Uterus (tissue), 4 donors: ENCODE data around the gene TFEB. TPM values are rescaled to one million over a fixed set of nuclear protein-coding genes. Genes with fewer than 3 reads are reported as not detected.

Source experiments
- DNase-seq, 2 donors: peaks; one replicate each; pipeline ENCODE4 v3.0.0-alpha.2; 2019 to 2020
- H3K27ac ChIP-seq, 2 donors: fragments of 200-600 bp; sonication (generic); 1 replicate in 1 of 2; 2 replicates in 1 of 2; pipeline ENCODE4 v1.5.1; 2016 to 2018
- H3K27me3 ChIP-seq, 2 donors: fragments of 200-600 bp; sonication (generic); one replicate each; pipeline ENCODE4 v1.5.1; 2018 to 2019; ENCODE audit warnings: control low read depth in 1 of 2
- H3K36me3 ChIP-seq, 2 donors: fragments of 200-600 bp; sonication (generic); one replicate each; pipeline ENCODE4 v1.5.1; 2019; ENCODE audit warnings: control low read depth in 1 of 2
- H3K4me1 ChIP-seq, 2 donors: fragments of 200-600 bp; sonication (generic); one replicate each; pipeline ENCODE4 v1.5.1; 2018 to 2019; ENCODE audit warnings: control low read depth in 1 of 2
- H3K4me3 ChIP-seq, 2 donors: fragments of 200-600 bp; sonication (generic); 1 replicate in 1 of 2; 2 replicates in 1 of 2; pipeline ENCODE4 v1.5.1; 2018 to 2019; ENCODE audit warnings: mild to moderate bottlenecking in 1 of 2
- H3K9me3 ChIP-seq, 2 donors: fragments of 200-600 bp; sonication (generic); one replicate each; pipeline ENCODE4 v1.5.1; 2019; ENCODE audit warnings: control low read depth in 1 of 2
- POLR2A ChIP-seq, 2 donors: fragments of 450-650 bp; IDR thresholded peaks; one replicate each; pipeline ENCODE4 v1.6.1; 2016; ENCODE audit warnings: antibody characterized with exemption in 2 of 2, mild to moderate bottlenecking in 1 of 2, moderate library complexity in 1 of 2
- intact Hi-C: fragments of 100-400 bp; cut with DNase I; formaldehyde crosslinking; loops from one replicate; pipeline ENCODE4 v1.15.1; 2023; ENCODE audit warnings: low total_unique reads
- total RNA-seq, 4 donors: library from RNA; depleted of rRNA in 3 of 4; stranded (reverse); fragments of >200 nt in 3 of 4; gene quantifications; one replicate each; pipeline versions ENCODE4 v1.1.0 to v1.2.4, GENCODE V29; 2014 to 2023
- TF ChIP-seq, protein P1 (sequence below), 4 experiments: fragments of 200-600 bp in 2 of 4; fragments of 450-650 bp in 2 of 4; sonication (generic) in 2 of 4; IDR thresholded peaks; one replicate each; pipeline ENCODE4 v1.5.1; 2016 to 2019; ENCODE audit warnings: antibody characterized with exemption in 4 of 4, mild to moderate bottlenecking in 2 of 4, moderate library complexity in 1 of 4
- donor health status: DM: yes; HTN: yes; CAD: no.

Gene TFEB
- total RNA-seq, 4 donors from 2014 or later = 8.8 to 31.7 (median 17.0) TPM

DNA sequence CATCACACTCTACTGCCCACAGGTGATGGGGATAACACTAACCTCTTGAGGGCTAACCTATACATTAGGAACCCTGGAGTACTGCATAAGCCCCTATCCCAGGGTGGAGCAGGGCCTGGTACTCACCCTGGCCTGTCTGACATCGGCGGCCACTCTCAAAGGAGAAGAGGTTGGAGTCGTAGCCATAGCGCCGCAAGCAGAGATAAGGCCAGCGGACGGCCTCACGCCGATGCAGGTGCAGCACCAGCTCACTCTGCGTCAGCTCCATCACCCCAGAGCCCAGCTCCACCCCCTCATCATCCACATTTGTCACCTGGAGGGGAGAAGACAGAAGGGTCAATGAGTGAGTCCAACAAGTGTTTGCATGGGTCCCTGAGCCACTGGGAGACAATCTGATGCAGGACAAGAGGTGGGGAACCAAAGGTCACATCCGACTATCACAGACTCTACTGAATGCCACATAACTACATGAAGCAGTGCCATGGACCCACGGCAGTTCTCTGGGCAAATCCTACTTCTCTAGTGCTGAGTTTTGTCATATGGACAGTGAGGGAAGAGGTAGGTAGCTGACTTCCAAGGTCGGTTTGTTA, 40.0 kb upstream of the TFEB start:
- DNase-seq = no peak
- Histone ChIP-seq H3K27me3 (no peaks in the 10 kb centered on the region), H3K36me3 (no peaks in the 10 kb centered on the region), H3K27ac (no peak overlapping the region), H3K9me3 (no peaks in the 10 kb centered on the region), H3K4me3 (no peak overlapping the region), H3K4me1 (peaks cover 0 to 8% of the 10 kb centered on the region in 2 donors)
- TF ChIP-seq, protein P1, sequence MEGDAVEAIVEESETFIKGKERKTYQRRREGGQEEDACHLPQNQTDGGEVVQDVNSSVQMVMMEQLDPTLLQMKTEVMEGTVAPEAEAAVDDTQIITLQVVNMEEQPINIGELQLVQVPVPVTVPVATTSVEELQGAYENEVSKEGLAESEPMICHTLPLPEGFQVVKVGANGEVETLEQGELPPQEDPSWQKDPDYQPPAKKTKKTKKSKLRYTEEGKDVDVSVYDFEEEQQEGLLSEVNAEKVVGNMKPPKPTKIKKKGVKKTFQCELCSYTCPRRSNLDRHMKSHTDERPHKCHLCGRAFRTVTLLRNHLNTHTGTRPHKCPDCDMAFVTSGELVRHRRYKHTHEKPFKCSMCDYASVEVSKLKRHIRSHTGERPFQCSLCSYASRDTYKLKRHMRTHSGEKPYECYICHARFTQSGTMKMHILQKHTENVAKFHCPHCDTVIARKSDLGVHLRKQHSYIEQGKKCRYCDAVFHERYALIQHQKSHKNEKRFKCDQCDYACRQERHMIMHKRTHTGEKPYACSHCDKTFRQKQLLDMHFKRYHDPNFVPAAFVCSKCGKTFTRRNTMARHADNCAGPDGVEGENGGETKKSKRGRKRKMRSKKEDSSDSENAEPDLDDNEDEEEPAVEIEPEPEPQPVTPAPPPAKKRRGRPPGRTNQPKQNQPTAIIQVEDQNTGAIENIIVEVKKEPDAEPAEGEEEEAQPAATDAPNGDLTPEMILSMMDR (IDR thresholded peaks at IDR 0.05) = no peak
- no peak for TF ChIP-seq POLR2A (IDR thresholded peaks at IDR 0.05)
- intact Hi-C loops = no loop called here

DNA sequence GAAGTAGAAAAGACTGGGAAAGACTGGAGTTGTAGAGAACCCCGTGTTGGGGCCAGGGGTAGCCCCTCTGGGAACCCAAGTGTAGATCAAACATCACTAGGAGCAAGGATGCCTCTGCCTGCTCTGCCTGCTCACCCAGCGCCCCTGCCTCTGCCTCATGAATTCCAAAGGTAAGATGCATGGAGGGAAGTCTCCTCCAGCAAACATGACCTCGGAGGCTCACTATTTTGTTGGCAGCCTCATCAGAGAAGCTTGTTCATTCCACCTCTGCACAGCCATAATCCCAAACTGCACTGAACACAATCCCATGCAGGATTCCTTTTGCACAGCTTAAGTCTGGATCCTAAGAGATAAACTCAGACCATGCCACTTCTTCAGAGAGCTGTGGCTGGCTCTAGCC, 39.4 kb upstream of the TFEB start:
- Histone ChIP-seq H3K27ac (no peak overlapping the region), H3K9me3 (no peaks in the 10 kb centered on the region), H3K4me3 (no peak overlapping the region), H3K27me3 (no peaks in the 10 kb centered on the region), H3K36me3 (no peaks in the 10 kb centered on the region), H3K4me1 (peaks cover 0 to 8% of the 10 kb centered on the region in 2 donors)
- intact Hi-C loops = no loop called here
- no peak for DNase-seq
- TF ChIP-seq POLR2A (IDR thresholded peaks at IDR 0.05) = no peak
- TF ChIP-seq, protein P1 (IDR thresholded peaks at IDR 0.05) = no peak

DNA sequence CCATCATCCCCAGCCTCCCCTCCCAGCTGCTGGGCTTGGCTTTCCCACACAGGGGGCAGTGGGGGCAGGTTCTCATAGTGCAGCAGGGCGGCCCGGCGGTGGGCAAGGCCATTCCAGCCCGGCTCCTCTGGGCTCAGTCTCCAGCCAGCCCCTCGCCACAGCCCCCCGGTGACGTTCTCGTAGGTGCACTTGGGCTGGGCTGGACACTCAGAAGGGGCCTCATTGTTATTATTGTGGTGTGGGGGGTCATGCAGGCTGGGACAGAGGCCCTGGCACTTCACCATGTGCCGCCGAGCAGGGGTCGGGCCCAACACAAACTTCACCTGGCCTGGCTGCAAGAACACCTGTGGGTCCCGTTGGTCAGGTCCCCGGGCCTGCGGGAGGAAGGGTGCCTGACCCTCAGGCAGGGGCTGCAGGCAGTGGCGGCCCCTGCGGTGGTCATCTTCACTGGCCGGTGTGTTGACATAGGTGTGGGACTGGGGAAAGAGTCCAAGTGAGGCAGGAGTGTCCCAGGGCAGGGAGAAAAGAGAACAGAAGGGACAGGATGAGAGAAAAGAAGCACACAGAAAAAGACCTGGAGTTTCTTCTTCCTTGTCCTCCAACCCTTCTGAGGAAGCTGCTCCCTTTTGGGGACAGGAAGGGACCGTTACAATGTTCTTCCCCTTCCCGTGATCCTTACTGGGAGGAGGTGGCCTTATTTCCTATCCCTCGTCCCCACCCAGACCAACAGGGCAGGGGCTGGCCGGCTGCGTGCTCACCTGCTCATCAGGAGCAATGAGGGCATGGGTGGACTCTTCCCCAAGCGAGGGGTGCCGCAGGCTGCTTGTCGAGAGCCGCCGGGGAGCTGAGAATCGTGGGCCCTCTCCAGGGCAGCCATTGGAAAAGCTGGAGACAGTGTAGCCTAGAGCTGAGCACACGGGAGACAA, 35.9 kb upstream of the TFEB start:
- Histone ChIP-seq H3K9me3 (no peaks in the 10 kb centered on the region), H3K36me3 (no peaks in the 10 kb centered on the region), H3K27ac (no peak overlapping the region), H3K4me1 (no peaks in the 10 kb centered on the region), H3K4me3 (no peak overlapping the region), H3K27me3 (no peaks in the 10 kb centered on the region)
- intact Hi-C loops = no loop called here
- no peak for DNase-seq
- TF ChIP-seq, protein P1 (IDR thresholded peaks at IDR 0.05) = no peak
- no peak for TF ChIP-seq POLR2A (IDR thresholded peaks at IDR 0.05)

DNA sequence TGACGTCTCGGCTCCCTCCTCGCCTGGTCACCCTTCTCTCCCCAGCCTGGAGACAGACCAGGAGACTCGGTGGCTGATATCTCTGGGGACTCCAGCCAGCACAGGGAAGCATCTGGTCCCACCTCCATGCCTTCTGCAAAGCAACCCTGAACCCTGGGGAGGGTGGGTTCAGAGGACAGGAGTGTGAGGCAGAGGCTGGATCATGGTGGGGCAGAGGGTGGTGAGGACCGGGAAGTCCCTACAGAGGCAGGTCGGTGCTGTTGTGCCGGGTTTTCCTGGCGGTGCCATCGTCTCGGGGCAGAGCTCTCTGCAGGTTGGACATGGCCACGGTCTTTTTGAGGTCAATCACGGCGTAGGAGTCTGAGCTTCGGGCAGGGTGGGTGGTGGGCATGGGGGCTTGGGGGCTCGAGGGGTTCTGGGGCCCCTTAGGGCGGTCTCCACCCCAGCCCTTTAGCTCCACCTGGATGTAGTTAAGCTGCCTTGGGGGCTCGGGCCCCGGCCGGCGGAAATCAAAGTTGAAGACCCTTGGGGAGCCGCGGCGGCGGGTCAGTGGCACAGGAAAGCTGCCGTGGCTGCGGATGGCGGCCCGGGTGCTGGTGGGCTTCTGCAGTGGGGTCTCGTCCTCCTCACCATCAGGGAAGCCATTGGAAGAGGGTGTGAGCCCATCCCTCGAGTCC, 35.1 kb upstream of the TFEB start:
- Histone ChIP-seq H3K9me3 (no peaks in the 10 kb centered on the region), H3K4me3 (no peak overlapping the region), H3K27ac (no peak overlapping the region), H3K27me3 (no peaks in the 10 kb centered on the region), H3K4me1 (no peaks in the 10 kb centered on the region), H3K36me3 (no peaks in the 10 kb centered on the region)
- intact Hi-C loops = no loop called here
- DNase-seq = no peak
- TF ChIP-seq POLR2A (IDR thresholded peaks at IDR 0.05) = no peak
- TF ChIP-seq, protein P1 (IDR thresholded peaks at IDR 0.05) = no peak

DNA sequence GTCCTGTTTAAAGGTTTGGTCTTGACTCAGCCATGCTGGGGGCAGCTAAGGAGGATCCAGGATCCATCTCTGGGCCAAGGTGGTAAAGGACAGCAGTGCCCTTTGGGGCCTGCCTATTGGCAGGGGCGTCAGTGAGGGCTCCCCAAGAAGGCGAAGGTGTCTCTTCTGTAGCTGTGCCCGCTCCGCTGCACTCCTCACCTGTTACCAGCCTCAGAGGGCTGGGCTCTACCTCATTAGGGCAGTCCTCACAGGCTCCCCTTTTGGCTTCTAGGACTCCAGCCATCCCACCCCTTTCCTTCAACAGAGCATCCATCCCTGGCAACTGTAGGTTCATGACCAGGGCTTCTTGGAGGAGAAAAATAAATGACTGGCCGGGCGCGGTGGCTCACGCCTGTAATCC, 34.0 kb upstream of the TFEB start:
- no peaks in the 10 kb centered on the region for H3K4me1 ChIP-seq
- intact Hi-C loops = no loop called here
- H3K36me3 ChIP-seq = no peaks in the 10 kb centered on the region
- TF ChIP-seq, protein P1 (IDR thresholded peaks at IDR 0.05) = no peak
- no peak for TF ChIP-seq POLR2A (IDR thresholded peaks at IDR 0.05)
- DNase-seq = no peak
- H3K27ac ChIP-seq = no peak overlapping the region
- no peaks in the 10 kb centered on the region for H3K9me3 ChIP-seq
- no peaks in the 10 kb centered on the region for H3K27me3 ChIP-seq
- no peak overlapping the region for H3K4me3 ChIP-seq
